CD1c-positive myeloid dendritic cell (primary cell): ENCODE results near the gene C4orf50.

Experiments used
- DNase-seq: peaks from one replicate; pipeline ENCODE4 v3.0.0-alpha.2; 2016; ENCODE audit errors: extremely low spot score

C4orf50 gene

GRCh38 chr4:5992828-5993321 lies 25.4 kb downstream of the C4orf50 start:
- no peak for DNase-seq

GRCh38 chr4:5992171-5992827 lies 25.9 kb downstream of the C4orf50 start:
- no peak for DNase-seq

GRCh38 chr4:5991405-5991804 lies 26.8 kb downstream of the C4orf50 start:
- DNase-seq = no peak

GRCh38 chr4:5990446-5991160 lies 27.6 kb downstream of the C4orf50 start:
- no peak for DNase-seq

- DNase-seq = no peak
These were observed 28.7 kb downstream of the C4orf50 start for GRCh38 chr4:5989236-5990225.

GRCh38 chr4:5988086-5988845 lies 30.0 kb downstream of the C4orf50 start:
- no peak for DNase-seq

- no peak for DNase-seq
These were observed 33.4 kb downstream of the C4orf50 start for GRCh38 chr4:5984843-5985242.

GRCh38 chr4:5982156-5982973 lies 35.9 kb downstream of the C4orf50 start:
- no peak for DNase-seq

GRCh38 chr4:5980436-5981155 lies 37.6 kb downstream of the C4orf50 start:
- DNase-seq = no peak

GRCh38 chr4:5979981-5980380 lies 38.2 kb downstream of the C4orf50 start:
- no peak for DNase-seq

- DNase-seq = no peak
These were observed 41.3 kb downstream of the C4orf50 start for GRCh38 chr4:5976921-5977320.

GRCh38 chr4:5976431-5976830 lies 41.8 kb downstream of the C4orf50 start:
- DNase-seq = no peak

- no peak for DNase-seq
These were observed 43.9 kb downstream of the C4orf50 start for GRCh38 chr4:5974321-5974720.

GRCh38 chr4:5973486-5974220 lies 44.6 kb downstream of the C4orf50 start:
- DNase-seq = no peak

- no peak for DNase-seq
These were observed 45.2 kb downstream of the C4orf50 start for GRCh38 chr4:5973033-5973432.

GRCh38 chr4:5972571-5972970 lies 45.7 kb downstream of the C4orf50 start:
- DNase-seq = no peak

- no peak for DNase-seq
These were observed 47.2 kb downstream of the C4orf50 start for GRCh38 chr4:5971078-5971450.

GRCh38 chr4:5970381-5971077 lies 47.7 kb downstream of the C4orf50 start:
- DNase-seq = no peak

- DNase-seq = no peak
These were observed 48.5 kb downstream of the C4orf50 start for GRCh38 chr4:5969777-5970176.
